Fibroblast of skin of back (primary cell): ENCODE results near the gene WNT16. TPM values are rescaled to one million over a fixed set of nuclear protein-coding genes. Genes with fewer than 3 reads are reported as not detected.
A peak's percentile ranks its signal among the peaks of the same experiment; 100 is the strongest.
"Not testable (repeated sequence)": the region's sequence is repeated elsewhere in the genome, so short reads cannot be mapped to it uniquely, and the experiment has no call there.

Experiments used
- DNase-seq: peaks from one replicate; pipeline ENCODE4 v3.0.0-alpha.2; 2013
- polyA plus RNA-seq, 2 experiments: library from polyadenylated mRNA; unstranded; fragments of 120-200 nt; gene quantifications; one replicate each; pipeline ENCODE4 v1.2.1, GENCODE V29; 2013; ENCODE audit not compliant: insufficient read length in 2 of 2

The WNT16 gene, protein sequence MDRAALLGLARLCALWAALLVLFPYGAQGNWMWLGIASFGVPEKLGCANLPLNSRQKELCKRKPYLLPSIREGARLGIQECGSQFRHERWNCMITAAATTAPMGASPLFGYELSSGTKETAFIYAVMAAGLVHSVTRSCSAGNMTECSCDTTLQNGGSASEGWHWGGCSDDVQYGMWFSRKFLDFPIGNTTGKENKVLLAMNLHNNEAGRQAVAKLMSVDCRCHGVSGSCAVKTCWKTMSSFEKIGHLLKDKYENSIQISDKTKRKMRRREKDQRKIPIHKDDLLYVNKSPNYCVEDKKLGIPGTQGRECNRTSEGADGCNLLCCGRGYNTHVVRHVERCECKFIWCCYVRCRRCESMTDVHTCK
- 0.93 TPM for polyA plus RNA-seq (2013, experiment 1 of 2; ENCODE audit: insufficient read length)
- 0.52 TPM for polyA plus RNA-seq (2013, experiment 2 of 2; ENCODE audit: insufficient read length)

DNA sequence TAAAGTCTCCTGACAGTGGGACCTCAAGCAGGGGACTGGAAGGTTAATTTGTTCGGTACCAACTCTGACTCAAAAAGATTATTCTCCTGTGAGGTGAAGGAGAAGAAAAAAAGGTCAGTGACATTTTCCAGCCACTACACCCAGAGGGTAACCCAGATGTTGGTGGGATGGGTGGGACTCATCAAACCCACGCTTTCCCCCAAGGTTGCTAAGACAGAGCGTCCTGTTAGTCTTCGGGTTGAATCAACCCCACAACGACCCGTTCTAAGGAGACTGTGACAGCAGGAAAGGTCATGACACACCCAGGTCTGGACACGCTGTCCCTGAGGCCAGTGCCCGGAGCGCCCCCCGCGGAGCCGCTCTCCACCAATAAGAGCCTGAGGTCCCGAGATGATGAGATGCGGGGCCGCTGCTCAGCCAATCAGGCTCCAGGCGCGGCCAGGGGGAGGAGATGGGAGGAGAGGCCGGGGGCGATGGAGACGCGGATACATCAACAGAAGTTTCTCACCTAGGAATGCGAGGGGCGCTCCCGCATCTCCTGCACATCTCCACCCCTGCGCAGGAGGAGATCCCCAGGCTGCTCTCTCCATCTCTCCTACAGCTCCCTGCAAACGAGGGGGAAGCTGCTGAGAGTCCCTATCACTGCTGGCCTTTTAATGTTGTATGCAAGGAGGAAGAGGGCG, at the start of gene WNT16:
WNT16 (plus strand) TSS at position 493 of the 683 bp plus-strand sequence. CDS start 293 bp downstream, outside the sequence.
- DNase-seq, result peak; percentile 21

DNA sequence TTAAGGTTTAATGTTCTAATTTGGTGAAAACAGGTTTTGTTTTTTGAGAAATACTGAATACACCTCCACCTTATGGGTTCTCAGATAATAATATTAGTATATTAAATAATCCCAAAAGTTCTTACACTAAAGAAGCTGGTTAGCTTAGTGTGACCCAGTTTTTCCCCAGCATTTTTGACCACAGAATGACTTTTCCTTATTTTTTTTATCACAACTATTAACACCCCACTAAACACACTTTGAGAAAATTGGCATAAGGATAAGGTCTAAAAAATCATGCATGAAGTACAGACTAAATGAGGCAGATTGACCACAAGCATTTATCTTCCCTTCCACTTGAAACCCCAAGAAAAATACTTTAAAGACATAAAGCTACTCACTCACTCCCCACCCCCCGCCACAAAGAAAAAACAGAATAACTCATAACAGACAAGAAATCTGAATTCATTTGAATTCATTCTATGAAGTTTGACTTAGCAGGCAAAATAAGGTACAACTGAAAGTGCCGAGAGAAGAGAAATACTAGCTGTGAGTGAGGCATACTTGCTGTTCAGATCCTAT, 49.7 kb upstream of the WNT16 start:
- peak; percentile 38 for DNase-seq

DNA sequence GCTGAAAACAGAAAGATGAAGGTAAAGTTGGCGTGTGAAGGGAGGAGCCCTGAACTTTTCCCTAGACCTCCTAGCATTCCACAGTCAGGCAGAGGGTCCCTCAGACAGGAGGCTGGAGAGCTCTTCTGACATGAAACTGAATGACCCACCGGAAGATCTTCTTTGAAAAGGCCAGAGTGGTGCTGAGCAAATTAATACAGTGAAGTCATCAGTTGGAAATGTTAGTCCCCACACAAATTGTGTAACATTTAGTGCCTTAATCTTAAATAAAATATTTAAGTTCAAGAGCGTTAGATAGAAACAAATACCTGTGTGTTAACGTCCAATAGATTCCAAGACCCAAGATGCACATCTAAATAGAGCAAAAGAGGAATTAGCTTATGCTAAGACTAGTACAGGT, 49.0 kb upstream of the WNT16 start:
- DNase-seq, result peak; percentile 29

DNA sequence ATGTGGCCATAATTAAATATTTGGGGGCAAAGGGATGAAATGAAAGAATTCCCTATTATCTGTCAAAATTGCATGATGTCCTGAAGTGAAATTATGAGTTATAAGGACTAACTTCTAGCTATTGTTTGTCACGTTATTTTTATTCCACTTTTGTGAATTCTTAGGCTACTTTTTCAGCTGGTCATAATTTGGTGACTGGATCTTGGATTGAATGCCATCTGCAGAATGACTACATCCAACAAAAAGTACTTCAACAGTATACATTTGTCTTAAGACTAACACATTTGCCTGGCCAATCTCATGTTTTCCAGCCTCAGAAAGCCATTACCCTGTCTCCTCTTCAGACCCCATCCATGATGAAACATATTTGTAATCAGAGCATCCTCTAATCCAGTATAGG, 48.1 kb upstream of the WNT16 start:
- peak; percentile 66 for DNase-seq

DNA sequence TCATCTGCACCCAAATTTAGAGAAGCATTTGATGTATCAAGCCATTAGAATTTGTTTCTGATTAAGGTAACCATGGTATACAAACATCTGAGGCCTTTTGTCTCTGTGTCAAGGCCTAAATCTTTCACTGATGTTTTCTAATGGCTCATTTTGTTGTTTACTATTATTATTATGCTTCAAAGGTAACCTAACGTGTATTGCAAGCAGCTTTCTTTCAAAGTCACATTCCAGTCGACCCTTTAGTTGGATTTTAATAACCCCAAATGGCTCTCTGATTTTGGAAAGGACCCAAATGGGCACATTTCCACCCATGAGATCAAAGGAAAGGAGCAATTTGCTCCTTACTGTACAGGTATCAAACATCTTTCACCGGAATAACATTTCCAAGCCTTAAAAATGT, 46.7 kb upstream of the WNT16 start:
- DNase-seq, result no peak

DNA sequence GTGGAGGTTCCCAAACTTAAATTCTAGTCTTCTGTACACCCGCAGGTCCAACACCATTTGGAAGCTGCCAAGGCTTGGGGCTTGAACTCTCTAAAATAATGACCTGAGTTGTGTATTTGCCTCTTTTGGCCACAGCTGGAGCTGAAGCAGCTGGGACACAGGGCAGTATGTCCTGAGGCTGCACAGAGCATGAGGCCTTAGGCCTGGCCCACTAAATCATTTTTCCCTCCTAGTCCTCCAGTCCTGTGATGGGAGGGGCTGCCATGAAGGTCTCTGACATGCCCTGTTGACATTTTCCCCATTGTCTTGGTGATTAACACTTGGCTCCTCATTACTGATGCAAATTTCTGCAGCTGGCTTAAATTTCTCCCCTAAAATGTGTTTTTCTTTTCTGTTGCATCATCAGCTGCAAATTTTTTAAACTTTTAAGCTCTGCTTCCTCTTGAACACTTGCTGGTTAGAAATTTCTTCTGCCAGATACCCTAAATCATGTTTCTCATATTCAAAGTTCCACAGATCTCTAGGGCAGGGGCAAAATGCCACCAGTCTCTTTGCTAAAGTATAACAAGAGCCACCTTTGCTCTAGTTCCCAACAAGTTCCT, 43.6 kb upstream of the WNT16 start:
- DNase-seq, result no peak

DNA sequence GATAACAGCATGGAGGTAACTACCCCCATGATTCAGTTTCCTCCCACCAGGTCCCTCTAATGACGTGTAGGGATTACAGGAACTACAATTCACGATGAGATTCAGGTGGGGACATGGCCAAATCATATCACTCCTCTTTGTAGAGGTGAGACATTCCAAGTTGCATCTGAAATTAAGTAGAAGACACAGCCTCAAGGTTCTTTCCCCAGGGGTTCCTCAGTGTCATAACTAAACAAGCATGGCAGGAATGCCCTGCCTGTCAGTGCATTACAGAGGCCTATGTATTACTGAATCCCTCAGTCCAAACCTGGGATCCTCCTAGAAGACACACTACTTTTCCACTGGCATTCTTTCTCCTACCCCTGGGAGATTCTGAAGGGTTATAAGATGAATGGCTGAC, 42.6 kb upstream of the WNT16 start:
- DNase-seq, result no peak

DNA sequence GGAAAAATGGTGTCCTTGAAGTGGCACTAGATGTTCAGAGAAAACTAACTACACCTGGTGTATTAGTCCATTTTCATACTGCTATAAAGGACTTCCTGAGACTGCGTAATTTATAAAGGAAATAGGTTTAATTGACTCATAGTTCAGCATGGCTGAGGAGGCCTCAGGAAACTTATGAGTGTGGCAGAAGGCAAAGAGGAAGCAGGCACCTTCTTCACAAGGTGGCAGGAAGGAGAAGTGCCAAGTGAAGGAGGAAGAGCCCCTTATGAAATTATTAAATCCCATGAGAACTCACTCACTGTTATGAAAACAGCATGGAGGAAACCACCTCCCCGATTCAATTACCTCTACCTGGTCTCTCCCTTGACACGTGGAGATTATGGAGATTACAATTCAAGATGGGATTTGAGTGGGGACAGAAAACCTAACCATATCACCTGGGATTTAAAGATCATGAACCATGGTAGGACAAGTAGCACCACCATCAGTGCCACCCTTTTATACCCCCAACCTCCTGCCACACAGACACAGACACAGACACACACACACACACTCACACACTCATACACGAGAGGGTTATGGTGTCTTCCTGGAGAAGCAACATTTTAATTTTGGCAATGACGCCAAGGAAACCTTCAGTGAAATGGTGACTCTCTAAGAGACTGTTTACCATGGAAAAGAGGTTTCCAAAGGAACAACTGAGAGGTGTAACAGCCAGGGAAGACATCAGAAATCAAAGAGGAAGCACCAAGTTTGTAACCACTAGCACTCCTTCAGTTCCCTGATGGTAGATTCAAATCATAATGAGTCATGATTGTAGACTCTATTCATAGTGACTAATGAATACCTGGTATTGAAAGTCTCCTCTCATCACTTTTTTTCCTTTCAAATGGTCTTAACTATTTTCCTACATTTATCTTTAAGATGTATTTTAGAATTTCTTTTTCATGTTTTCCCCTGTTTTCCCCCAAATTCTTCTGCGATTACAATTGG, 41.8 kb upstream of the WNT16 start:
- peak; percentile 65 for DNase-seq

DNA sequence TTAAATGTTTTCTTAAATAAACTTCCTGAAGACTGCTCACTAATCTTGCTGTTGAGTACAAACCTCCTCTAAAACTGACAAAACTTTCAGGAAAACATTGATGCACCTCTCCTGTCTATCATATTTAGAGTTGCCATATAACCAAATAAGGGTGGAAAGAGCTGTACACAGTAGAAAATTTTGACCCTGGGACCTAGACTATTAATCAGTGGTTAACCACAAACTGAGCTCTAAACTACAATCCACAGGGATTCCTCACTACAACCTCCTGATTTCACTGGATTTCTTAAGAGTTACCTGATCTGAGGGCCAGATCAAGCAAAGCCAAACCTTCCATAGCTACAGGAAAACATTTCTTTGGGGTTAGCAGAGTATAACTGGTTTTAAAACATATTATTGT, 39.9 kb upstream of the WNT16 start:
- peak; percentile 76 for DNase-seq

DNA sequence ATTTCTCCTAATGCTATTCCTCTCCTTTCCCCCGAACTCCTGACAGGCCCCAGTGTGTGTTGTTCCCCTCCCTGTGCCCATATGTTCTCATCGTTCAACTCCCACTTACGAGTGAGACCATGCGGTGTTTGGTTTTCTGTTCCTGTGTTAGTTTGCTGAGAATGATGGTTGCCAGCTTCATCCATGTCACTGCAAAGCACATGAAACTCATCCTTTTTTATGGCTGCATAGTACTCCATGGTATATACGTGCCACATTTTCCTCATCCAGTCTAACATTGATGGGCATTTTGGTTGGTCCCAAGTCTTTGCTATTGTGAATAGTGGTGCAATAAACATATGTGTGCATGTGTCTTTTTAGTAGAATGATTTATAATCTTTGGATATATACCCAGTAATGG, 38.9 kb upstream of the WNT16 start:
- DNase-seq, result not testable (repeated sequence)

DNA sequence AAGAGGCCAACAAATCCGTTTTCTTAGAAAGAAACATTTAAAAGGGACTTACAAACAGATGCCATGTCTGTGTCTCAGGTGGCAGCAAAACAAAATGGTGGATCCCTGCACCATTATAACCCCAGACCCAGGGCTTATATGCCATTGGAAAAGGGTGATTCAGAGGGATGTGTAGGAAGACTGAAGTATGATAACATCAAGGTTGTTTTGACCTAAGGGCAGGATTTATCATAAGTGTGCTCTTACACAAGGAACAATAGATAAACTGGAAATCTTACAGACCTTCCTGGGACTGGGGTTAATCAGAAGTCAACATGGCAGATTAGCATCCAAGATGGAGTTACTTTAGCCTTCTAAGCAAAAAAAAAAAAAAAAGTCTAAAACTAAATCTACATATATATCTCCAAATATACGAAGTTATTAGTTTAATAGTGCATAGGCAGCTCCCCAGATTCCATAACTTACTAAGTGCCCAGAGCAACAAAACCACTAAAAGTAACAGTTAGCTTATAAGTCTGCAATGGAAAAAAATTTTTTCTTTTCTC, 34.3 kb upstream of the WNT16 start:
- DNase-seq, result no peak

DNA sequence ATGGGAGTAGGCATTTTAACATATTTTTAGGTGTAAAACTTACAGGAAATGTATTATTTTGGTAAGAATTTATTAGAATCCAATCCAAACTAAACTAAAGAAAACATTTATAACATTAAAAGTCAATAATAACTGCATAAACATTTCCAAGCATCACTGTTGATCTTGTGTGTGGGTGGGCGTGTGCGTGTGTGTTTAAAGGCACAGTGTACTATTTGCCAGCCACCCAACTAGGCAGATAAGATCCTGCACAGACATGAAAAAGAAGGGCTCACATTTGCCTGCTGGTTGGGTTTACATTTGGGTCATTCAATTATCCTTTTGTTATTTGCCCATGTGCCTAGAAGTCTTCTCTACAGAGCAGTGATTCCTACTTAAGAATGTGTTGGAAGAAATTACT, 31.0 kb upstream of the WNT16 start:
- no peak for DNase-seq

DNA sequence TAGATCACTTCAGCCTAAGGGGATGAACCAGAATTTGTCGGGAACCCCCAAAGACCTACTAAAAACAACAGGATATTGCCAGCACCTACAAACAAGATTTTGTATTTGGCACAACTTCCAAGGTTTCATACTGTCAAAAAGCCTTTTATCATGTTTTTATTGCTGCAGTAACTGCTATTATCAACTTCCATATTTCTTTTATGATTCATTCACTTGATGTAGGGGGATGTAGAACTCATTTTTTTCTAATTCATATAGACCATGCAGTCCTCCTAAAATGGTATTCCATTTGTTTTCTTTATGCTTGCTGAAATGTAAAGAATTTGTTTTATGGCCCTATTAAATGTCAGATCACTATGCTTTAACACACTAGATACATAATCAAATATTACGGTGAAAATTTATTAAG, 30.0 kb upstream of the WNT16 start:
- DNase-seq, result peak; percentile 64

DNA sequence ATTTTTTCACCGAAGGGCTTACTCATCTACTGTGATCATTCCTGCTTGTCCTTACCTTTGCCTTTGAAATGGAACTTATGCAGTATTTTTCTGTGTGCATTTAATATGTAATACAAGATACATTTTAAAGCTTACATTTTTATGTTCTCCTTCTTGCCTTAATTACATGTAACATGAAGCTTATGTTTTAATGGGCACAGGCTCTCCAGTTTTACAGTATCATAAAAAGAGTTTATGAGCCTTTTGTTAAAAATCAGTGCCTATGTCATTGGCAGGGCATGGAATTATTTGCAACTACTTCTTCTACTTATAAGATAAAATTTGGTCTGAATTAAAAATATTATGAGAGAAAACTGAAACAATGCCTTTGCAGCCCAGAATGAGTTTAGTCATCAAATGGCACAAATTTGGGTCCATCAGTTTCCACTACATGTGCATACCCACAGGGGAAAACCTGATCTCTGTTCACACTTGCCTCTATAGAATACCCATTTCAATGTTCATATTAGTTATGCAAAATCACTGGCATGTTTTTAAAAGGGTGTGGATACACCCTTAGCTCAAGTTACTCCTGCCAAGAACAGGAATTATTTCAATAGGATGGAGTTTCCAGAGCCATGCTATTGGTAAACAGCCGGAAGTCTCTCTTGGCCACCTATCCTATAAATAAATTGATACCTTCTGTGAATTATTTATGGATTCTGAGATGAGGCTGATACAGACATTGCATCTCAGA, 27.9 kb upstream of the WNT16 start:
- DNase-seq, result no peak

DNA sequence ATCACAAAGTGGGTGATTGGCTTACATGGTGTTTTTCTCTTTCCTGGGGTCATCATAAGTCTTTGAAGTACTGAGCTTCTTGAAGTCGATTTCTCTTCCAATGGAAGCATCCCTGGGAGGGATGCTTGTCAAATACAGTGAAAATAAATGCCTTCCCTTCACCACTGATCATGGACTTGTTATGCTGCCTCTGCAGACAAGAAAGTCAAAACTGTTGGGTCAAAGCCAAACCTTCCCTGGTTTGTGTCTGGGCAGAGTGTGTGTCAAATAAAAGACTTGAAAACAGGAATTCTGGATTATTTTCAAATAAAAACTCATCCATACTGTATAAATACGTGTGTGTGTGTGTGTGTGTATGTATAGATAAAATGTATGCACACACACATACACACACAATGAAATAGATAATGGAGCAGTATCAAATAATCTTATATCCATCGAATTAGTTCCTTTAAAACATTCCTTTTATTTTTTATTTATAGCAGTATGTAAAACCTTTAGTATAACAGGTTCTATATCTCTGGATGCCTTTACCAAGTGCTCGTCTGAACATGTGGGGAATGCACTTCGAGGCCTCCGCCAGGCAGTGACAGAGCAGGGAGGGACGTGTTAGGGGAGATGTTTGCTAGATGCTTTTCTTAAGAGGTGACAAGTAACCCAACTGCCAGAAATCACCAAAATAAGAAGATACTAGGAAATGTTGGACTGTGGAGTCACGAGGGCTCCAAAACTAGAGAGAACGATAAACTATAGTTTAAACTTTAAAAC, 27.2 kb upstream of the WNT16 start:
- peak; percentile 57 for DNase-seq

DNA sequence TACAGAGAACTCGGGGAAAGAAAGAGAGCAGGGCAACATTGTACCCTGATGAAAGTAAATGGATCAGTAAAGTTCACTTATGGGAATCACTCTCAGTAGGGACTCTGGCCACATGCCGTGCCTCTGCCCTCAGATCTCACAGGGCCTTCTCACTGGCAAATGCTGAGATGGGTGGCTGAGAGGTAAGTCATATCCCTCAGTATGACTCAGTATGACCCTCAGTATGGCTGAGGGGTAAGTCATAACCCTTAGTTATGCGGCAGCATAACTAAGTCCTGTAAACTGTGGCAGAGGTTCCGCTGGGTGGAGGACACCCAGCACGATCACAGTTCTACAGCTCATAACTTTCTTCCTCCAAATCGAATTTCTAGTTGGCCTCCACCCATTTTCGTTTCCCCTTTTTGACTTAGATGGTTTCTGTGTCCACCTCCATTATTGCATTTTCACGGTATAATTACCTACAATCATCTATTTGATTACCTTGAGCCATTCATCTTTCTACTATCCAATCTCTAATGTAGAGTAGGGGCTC, 26.5 kb upstream of the WNT16 start:
- peak; percentile 96 for DNase-seq

DNA sequence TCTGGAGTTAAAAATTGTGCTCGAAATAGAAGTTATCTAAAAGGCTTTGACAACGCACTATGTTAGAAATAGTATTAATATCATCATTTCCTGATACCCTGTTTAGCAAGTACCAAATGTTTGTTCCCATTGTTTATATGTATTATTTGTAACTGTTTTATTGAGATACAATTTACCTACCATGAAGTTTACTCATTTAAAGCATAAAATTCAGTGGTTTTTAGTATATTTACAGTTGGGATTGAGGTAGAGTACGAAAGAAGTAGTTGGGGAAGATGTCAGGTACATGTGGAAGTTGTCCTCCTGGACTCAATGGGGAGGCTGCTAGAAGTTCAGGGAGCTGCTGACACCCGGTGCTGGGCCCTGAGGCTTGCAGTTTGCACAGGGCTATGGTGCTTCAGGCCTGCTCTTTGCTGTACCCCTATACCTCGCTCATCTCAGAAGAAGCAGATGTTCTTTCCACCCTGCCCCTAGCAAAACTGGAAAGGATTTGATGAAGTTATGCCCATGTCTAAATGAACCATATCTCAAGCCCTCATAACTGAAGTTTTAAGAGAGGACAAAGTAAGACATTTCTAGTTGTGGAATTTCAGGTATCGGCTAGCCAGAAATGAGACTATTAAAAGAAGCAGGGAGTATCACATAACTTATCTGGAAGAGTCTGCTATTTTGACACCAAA, 25.2 kb upstream of the WNT16 start:
- DNase-seq, result no peak

DNA sequence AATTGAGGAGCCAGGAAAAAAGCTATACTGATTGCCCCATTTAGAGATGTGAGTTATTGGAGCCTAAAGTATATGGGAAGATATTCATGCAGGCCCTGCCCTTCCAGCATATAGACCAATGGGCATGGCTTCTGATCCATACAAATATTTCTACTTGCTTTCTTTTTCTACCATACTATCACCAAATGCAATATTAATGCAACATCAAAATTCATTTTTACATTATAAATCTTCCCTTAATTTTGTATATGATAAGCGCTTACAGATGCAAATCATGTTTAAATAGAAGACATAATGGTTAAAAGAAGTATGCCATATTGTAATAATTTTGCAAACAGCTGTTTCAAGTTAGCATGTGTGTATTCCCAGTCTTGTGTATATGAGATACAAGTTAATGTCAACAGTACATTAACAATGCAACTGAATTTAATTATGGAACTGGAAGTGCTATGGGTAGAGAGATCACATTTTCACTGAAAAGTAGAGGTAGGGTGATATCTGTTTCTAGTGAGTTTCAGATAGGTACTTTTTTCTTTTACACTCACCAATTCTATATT, 24.6 kb upstream of the WNT16 start:
- no peak for DNase-seq

DNA sequence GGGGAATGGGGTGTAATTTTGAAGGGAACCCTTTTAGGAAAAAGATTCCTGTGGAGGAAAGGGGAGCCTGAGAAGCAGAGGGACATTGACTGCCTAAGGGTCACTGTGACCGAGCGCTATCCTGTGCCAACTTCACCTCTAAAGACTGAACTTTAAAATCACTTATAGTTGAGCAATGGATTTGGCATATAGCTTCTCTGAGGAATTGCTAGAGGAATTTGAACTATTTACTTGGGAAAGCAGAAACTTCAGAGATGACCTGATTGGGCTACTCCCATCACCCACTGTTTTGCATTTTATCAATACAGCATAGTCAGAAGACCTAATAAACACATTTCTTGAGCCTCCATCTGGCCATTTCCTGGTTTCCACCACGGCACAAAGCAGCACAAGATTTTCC, 23.7 kb upstream of the WNT16 start:
- no peak for DNase-seq
